ENCODE data around the gene LSAMP. TPM values are rescaled to one million over a fixed set of nuclear protein-coding genes. Genes with fewer than 3 reads are reported as not detected.
A peak's percentile ranks its signal among the peaks of the same experiment; 100 is the strongest.

The LSAMP gene
- total and polyA plus RNA-seq, 2 of the 4 experiments (the other 2 are of a cell fraction): 7.9 to 8.0 TPM

DNA sequence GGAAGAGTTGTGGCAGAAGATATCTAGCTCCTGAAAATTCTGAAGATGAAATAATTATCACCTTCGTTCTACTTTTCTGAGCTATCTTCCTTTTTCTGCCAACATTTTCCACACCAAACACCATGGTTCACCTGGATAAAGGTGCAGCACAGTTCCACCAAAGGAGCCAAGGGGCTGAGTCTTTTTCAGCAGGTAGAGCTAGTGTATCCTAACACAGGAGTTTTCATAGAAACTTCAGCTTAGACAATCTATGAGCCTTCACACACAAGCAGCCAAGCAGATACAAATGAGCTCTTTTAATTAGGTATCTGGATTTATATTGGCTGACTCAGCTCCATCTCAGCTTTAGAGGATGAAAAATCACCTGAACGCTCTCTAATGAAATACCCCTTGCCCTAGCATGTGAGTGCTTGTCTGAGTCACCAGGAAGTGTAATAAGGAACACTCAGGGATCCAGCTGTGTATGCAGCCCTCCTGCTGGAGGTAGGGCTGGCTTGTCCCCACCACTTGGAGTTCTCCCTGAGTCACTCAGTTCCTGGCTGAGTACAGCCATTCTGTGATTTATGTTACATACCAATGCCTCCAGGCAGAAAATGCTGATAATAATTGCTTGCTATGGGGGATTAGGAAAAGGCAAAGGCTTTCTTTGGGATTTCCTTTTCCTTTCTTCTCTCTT is 385.7 kb downstream of the LSAMP start:
- H3K14ac ChIP-seq (replicated peaks; ENCODE audit: low read depth, low read length): no peak overlapping the region
- H2BK120ac ChIP-seq (ENCODE audit: low read depth, low read length): no peak overlapping the region
- H4K91ac ChIP-seq (ENCODE audit: insufficient read depth, low read depth, low read length): no peak overlapping the region
- ChIA-PET CTCF (no interaction called here), POLR2A (ENCODE audit: unreplicated experiment) (no interaction called here)
- no peaks in the 10 kb centered on the region for H3K36me3 ChIP-seq (ENCODE audit: control insufficient read depth, insufficient read depth, low read length)
- dilution Hi-C loops (cut with HindIII; ENCODE audit: low sequenced_read_pairs, unreplicated experiment) (no loop called here), intact Hi-C loops (cut with micrococcal nuclease) (no loop called here), in situ Hi-C loops (cut with MboI; ENCODE audit: low sequenced_read_pairs) (no loop called here)
- H2BK15ac ChIP-seq (ENCODE audit: low read depth, low read length): no peak overlapping the region
- H3K56ac ChIP-seq (ENCODE audit: extremely low read depth, insufficient read depth, low read length): no peak overlapping the region
- no peak overlapping the region for H3K4ac ChIP-seq (ENCODE audit: low read depth, low read length)
- no peaks in the 10 kb centered on the region for H4K20me1 ChIP-seq (ENCODE audit: insufficient read depth, low read length)
- BruUV-seq (replicated peaks): no TSS peak
- no peak overlapping the region for H3K18ac ChIP-seq (ENCODE audit: low read depth, low read length)
- no peak overlapping the region for H2AFZ ChIP-seq (replicated peaks; ENCODE audit: low read length, poor library complexity)
- no peaks in the 10 kb centered on the region for H3K9me3 ChIP-seq (ENCODE audit: control insufficient read depth, insufficient read depth, low read length)
- no peak overlapping the region for H3K23ac ChIP-seq (ENCODE audit: low read depth, low read length)
- H3K79me1 ChIP-seq (ENCODE audit: low read depth in 1 of 2, low read length in 2 of 2): no peaks in the 10 kb centered on the region
- TF ChIP-seq RCOR1 (IDR thresholded peaks at IDR 0.05; ENCODE audit: insufficient replicate concordance, low read length) (no peak), MXI1 (IDR thresholded peaks at IDR 0.05; ENCODE audit: borderline replicate concordance, low read depth, low read length) (no peak), RAD21 (IDR thresholded peaks at IDR 0.05; ENCODE audit: low read length) (peak; percentile 20; the same call in 1 of the 2 replicates), CHD1 (IDR thresholded peaks at IDR 0.05; ENCODE audit: low read depth, low read length) (no peak), RFX5 (IDR thresholded peaks at IDR 0.05; ENCODE audit: low read depth, low read length) (no peak), MAZ (IDR thresholded peaks at IDR 0.05; ENCODE audit: borderline replicate concordance, low read depth, low read length) (no peak), SMC3 (IDR thresholded peaks at IDR 0.05; ENCODE audit: low read depth, low read length) (no peak), FOS (IDR thresholded peaks at IDR 0.05; ENCODE audit: low read depth, low read length) (peak; percentile 37; the same call in 1 of the 2 replicates), NFE2L2 (IDR thresholded peaks at IDR 0.05; ENCODE audit: low read depth, low read length) (no peak), BHLHE40 (IDR thresholded peaks at IDR 0.05; ENCODE audit: low read depth, low read length) (peak; percentile 72), MAFK (IDR thresholded peaks at IDR 0.05; ENCODE audit: low read depth, low read length) (peak; percentile 47)
- TF ChIP-seq, protein P1, sequence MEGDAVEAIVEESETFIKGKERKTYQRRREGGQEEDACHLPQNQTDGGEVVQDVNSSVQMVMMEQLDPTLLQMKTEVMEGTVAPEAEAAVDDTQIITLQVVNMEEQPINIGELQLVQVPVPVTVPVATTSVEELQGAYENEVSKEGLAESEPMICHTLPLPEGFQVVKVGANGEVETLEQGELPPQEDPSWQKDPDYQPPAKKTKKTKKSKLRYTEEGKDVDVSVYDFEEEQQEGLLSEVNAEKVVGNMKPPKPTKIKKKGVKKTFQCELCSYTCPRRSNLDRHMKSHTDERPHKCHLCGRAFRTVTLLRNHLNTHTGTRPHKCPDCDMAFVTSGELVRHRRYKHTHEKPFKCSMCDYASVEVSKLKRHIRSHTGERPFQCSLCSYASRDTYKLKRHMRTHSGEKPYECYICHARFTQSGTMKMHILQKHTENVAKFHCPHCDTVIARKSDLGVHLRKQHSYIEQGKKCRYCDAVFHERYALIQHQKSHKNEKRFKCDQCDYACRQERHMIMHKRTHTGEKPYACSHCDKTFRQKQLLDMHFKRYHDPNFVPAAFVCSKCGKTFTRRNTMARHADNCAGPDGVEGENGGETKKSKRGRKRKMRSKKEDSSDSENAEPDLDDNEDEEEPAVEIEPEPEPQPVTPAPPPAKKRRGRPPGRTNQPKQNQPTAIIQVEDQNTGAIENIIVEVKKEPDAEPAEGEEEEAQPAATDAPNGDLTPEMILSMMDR (conservative IDR thresholded peaks at IDR 0.05; ENCODE audit: low read depth, low read length): no peak
- TF ChIP-seq, protein P2, sequence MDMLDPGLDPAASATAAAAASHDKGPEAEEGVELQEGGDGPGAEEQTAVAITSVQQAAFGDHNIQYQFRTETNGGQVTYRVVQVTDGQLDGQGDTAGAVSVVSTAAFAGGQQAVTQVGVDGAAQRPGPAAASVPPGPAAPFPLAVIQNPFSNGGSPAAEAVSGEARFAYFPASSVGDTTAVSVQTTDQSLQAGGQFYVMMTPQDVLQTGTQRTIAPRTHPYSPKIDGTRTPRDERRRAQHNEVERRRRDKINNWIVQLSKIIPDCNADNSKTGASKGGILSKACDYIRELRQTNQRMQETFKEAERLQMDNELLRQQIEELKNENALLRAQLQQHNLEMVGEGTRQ (IDR thresholded peaks at IDR 0.05; ENCODE audit: low read depth, low read length): no peak
- no peak overlapping the region for H4K8ac ChIP-seq (ENCODE audit: low read depth in 2 of 2, low read length in 2 of 2)
- H3K4me1 ChIP-seq (ENCODE audit: control insufficient read depth, insufficient read depth, low read length): no peaks in the 10 kb centered on the region
- ATAC-seq (ENCODE audit: low read depth) (peak; percentile 97), DNase-seq (peak; percentile 93)
- no peak overlapping the region for H3K4me2 ChIP-seq (ENCODE audit: low read depth, low read length)
- no peak overlapping the region for H2BK20ac ChIP-seq (ENCODE audit: low read depth, low read length)
- H3K9ac ChIP-seq (ENCODE audit: low read depth, low read length): no peak overlapping the region
- no peak overlapping the region for H2AK5ac ChIP-seq (ENCODE audit: low read depth, low read length)
- H4K5ac ChIP-seq (ENCODE audit: low read depth, low read length): no peak overlapping the region
- no peaks in the 10 kb centered on the region for H3K27me3 ChIP-seq (ENCODE audit: control insufficient read depth, insufficient read depth, low read length)
- no peaks in the 10 kb centered on the region for H3K9me1 ChIP-seq (ENCODE audit: insufficient read depth, low read length)
- H3K4me3 ChIP-seq (ENCODE audit: insufficient read depth, low read depth, low read length): no peak overlapping the region
- no peak overlapping the region for H2AK9ac ChIP-seq (replicated peaks; ENCODE audit: low read depth, low read length, poor library complexity)
- no CpG with 5 or more reads among the region's 2 CpGs for WGBS, 2 experiments (ENCODE audit: extremely low coverage in 2 of 2, insufficient read length in 1 of 2)
- H2BK5ac ChIP-seq (ENCODE audit: low read depth, low read length, poor library complexity, severe bottlenecking): no peak overlapping the region
- H3K27ac ChIP-seq (ENCODE audit: insufficient read depth, low read length): no peak overlapping the region
